NCI-H2227 (cell line): ENCODE data around the gene GFPT2.
A peak's percentile ranks its signal among the peaks of the same experiment; 100 is the strongest.

Source experiments
- DNase-seq: peaks from one replicate; lab custom pipeline; 2025; ENCODE audit not compliant: unreplicated experiment; lab: John Stamatoyannopoulos, UW

The GFPT2 gene

DNA sequence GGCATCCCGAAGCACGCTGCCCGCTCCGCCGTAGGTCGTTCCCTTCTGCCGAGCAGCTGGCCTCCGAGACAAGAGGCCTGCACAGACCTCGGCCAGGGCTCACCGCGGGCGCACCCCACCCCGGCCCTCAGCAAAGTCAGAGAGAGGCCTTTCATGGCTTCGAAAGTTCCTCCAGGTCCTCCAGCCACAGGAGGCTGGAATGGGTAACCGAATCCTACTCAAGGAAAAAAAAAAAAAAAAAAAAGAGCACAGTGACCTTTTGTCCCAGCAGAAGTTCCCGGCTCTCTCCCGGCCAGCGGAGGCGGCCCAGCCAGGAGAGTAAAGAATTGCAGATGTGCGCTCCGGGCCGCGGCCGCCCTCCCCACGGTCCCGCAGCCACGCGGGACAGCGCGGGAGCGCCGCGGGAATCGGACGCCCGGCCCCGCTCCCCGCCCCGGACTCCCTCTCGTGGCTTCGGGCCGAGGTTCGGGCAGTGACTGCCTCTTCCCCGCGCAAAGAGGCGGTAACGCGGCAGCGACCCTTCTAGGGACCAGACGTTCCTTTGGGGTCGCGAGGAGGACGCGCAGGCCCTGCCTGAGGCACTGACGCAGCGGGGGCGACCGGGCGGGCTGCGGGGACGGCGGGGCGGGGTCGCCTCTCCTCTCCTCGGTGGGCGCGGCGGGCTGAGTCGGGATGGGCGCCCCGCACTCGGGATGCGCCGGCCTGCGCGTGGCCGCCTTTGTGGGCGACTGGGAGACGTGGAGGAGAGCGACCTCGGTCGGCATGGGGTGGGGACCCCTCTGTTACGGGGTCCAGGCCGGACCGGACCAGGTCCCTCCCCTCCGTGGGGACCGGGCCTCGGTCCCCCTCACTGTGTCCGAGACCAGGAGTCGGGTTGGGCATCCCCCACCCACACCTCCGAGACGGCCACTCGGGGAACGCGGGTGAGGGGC is 754 bp downstream of the GFPT2 start:
- DNase-seq, result peak; percentile 20

DNA sequence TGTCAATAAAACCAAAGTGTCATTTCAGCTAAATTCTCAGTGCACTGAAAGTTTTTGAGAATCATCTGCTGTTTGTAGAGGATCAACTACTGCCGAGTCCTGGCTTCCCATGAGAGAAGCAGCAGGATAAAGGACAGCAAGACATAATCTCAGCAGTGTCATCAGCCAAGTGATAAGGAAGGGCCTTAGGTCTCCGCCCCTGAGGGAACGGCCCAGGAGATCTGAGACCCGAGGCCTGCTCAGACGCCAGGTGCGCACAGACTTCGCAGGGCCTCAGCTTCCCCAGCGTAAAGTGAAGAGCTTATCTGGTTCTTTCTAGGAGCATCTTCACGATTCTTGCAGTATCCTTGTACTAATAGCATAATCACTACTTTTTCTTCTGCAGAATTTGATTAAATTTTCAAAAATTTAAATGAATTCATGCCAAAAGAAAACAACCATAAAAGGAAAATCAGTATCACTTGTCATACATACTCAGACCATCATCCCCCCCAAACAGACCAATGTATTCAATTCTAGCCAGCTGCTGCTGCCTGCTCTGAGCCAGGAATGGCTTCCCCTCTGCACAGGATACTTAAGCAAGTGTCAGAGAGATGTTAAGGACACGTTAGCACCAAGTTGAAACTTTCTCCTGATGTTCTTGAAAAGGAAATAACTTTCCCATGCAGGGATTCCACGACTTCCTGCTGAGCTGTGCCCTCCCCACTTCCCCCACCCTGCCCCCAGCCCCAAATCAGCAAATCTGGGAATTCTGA is 2.2 kb downstream of the GFPT2 start:
- DNase-seq, result no peak

DNA sequence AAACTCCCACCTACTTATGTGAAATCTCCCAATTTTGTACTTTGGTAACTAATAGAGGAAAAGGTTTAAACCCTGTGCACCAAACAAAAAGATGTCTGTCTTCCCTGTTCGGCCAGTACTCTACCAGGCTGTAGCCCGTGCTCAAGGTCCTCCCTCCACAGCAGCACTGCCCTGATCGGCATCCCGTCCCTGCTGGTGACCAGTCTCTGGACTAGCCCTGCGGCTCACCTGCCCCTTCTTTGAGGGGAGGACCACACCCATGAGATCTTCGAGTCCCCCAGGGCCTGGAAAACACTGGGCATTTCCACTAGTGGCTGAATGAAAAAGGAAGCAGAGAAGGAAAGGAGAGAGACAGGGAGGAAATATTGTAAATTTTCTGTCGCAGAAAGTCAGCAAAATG is 2.8 kb downstream of the GFPT2 start:
- DNase-seq, result no peak

DNA sequence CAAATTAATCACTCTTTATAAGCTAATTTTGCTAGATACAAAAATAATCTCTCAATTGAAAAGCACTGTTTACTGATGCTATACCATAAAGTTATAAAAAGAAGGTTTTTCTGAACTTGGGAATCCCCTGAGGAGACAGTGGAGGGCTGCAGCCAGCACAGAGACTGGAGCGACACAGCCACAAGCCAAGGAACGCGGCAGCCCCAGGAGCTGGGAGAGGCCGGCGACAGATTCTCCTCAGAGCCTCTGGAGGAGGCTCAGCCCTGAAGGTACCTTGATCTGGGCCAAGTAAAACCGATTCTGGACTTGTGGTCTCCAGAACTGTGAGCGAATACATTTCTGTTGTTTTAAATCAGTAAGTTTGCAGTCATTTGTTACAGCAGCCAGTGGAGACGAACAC is 3.7 kb downstream of the GFPT2 start:
- no peak for DNase-seq

DNA sequence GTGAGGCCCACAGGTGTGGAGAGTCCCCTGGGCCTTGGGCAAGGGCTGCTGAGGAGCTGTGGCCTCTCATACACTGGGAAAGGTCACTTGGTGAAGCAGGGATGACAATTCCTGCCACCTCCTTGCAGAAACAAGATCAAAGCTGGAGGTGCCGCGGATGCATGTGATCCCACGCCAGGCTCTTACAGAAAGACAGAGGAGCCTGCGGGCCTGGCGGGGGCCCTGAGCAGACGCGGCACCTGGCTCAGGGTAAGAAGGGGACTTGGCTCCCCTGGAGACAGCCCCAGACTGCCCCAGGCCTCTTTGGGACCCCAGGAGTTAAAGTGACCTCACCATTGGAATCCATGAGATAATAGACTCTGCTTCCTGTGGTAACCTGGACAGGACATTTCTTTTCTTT is 4.8 kb downstream of the GFPT2 start:
- DNase-seq, result no peak

DNA sequence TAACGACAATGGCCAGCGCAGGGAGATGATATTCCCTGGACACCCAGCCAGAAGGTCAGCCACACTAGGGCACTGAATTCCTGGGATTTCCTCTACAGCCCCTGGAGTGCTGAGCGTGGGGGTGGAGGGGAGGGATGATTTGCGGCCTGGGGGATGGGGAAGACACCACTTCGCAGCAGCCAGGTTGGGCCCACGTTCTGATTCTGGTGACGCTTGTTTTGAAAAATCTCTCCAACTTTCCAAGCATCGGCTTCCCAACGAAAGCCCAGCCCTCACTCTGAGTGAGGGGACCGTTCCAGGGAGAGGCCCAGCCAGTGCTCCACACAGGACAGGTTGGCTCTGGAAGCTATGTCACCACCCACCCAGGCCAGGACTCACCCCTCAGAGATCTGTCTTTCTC is 5.4 kb downstream of the GFPT2 start:
- DNase-seq, result no peak

DNA sequence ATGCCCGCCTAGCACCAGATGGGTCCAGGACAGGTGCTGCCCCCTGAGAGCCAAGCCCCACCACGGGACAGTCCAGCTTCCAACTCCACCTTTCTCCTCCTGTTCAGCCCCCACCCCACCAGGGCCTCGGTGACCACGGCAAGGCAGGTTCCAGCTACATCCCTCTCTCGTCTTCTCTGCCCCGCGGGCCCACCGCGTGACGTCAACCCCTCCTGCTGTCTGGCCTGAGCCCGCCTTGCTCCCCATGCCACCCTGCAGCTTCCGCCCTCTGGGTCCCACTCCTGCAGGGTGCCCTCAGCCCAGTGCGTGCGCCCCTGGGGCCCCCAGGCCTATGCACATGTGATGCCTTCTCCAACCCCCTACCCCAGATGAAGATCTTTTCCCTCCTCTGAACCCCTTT is 6.8 kb downstream of the GFPT2 start:
- DNase-seq, result no peak

DNA sequence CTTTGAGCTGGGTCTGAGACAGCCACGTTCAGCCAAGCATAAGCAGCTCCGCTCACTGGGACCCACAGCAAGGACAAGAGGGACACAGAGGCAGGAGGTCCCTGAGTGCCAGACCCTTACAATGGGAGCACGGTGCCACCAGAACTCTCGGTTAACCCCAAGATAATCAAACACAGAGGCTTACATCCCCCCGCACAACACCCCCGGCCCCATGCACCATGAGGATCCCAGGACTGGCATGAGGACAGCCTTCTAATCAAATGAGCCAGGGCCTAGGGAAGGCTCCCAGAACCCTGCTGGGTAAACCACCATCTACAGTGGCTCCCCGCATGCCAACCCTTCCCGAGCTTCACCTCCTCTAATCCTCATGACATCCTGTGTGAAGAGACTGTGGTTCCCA is 7.4 kb downstream of the GFPT2 start:
- no peak for DNase-seq

DNA sequence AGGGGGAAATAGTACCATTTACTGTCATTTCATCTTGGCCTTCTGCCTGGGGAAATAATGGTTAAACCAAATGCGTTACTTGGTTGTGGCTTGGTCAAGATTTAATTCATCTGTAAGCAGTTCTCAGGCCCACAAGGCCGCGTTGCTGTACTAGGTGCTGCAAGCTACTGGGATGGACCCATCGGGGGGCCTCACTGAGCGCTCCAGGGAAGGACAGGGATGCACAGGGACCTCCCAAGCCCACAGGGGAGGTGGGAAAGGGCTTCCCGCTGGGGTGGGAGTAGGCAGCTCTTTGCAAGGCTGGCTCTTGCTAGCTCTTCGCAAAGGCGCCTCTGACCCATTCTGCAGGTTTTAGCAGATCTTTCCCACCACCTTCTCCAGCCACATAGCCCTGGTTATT is 8.0 kb downstream of the GFPT2 start:
- no peak for DNase-seq

DNA sequence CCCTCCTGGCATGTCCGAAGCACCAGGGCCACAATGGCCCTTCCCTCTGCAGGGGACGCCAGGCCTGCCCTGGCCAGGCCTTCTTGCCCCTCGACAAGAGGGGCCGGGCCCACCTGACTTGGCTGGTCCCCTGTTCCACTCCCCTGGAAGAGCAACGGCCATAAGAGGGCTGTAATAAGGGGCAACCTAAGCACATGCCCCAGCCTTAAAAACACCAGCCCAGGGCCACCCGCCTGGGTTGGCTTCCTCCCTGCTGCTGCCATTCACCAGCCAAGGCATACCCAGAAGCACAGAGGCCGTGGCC is 8.5 kb downstream of the GFPT2 start:
- no peak for DNase-seq

DNA sequence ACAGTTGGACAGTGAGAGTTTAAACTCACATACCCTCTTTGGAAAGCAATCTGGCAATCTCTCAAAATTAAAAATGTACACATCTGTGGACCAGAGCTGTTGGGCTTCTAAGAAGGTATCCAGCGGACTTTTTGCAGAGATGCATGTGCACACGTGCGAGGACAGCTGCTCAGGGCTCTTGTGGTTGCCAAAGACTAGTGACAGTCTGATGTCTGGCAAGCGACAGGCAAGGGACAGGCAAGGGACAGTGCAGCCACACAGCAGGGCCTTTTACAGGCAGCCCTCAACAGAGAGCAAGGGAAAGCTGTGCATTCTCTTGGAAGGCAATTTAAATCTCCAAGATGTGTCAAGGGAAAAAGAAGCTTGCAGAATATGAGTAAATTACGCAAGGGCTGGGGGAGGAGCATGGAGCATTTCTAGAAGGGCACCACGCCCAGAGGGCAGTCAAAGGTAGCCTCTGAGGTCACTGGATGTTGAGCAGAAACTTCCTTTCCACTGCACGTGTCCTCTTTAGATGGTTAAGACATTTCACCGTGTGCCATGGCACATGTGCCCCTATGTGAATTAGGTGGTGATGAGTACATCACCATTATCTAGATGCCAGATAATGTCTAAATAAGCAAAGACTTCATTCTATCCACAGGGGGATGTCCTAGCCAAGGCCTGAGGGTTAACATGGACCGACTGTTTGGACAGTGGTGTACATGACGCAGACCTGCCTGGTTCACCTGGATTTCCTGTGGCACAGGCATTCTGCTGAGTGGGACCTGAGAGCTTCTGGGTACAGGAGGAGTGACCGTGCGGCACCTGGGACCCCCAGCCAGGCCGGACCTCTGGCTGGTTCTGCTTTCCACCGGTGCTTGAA is 9.1 kb downstream of the GFPT2 start:
- DNase-seq, result no peak

DNA sequence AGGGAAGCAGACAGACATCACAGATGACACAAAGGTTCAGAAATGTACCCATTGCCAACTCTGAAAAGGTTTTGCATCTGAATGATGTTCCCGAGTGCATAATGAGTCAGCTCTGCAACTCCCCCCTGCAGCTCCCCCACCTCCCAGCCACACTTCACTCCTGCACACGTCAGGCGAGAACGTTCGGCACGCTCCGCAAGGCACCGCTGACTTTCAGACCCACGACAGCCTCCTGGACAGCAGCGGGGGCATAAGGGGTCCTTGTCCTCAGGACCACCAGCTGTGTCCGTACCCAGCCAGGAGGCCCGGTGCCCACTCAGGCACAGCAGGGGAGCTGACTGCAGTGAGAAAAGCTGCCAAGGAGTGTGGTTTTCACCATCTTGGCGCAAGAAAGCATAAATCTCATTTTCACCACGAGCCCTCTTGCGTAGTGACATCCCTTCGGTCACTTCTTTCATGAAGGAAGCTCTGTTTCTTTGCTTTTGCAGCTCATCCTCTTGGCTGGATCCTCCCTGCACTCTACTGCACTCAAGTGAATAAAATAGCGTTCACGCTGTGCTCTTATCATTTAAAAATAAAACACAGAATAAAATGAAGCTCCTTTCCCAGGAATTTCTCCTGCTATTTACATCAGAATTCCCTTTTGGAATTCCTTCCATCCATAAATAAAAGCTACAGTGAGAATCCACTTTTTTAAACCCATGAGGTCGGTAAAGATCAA is 9.9 kb downstream of the GFPT2 start:
- no peak for DNase-seq

DNA sequence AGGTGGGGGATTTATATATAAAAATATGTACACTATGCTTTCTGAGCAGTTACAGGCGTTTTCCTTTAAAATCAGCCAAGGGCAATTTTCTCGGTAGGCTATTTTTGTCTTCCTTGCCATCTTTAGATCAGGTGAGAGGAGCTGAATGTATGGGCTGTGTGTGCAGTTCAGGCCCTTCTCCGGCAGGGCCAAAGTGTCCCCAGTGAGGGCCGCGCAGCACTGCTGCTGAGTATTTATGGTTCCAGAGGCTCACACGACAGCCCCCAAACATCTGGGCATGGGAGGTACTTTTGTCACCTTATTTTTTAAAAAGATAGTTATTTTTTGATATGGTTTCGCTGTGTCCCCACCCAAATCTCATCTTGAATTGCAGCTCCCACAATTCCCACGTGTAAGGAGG is 11.5 kb downstream of the GFPT2 start:
- no peak for DNase-seq

DNA sequence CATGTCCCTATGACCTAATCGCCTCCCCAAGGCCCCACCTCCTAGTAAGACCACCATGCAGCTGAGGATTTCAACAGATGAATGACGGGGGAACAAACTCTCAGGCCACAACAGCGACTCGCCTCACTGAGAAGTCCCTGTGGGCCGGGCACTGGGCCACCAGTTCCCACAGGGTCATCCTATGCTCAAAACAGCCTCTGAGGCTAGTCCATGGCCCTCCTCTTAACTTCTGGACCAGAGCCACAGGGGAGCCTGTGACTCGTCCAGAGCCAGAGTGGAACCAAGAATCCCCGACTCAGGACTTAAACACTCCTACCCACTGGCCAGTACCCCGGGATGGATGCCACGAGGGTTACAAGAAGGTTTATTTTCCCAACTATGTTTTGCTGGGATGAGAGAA is 12.3 kb downstream of the GFPT2 start:
- DNase-seq, result no peak

DNA sequence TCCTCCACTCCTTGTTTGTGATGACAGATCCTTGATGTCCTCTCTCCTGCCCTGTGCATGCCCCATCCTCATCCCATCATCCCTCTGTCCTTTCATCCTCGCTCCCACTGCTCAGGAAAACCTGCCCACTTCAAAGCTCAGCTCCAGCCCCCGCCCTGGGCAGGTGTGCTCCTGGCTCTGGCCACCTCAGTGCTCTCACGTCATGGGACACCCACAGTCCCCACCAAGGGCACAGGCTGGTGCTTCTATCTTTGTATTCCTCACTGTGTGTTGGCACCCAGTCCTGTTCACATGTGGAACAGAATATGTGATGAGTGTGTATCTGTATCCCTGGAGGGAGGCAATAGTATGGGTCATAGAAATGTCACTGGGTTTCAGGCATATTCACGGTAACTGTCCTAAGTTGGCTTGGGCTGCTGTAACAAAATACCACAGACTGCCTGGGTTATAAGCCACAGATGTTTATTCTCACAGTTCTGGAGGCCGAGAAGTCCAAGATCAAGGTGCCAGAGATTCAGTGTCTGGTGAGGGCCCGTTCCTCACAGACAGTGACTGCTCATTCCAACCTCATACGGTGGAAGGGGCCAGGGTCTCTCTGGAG is 13.5 kb downstream of the GFPT2 start:
- no peak for DNase-seq

DNA sequence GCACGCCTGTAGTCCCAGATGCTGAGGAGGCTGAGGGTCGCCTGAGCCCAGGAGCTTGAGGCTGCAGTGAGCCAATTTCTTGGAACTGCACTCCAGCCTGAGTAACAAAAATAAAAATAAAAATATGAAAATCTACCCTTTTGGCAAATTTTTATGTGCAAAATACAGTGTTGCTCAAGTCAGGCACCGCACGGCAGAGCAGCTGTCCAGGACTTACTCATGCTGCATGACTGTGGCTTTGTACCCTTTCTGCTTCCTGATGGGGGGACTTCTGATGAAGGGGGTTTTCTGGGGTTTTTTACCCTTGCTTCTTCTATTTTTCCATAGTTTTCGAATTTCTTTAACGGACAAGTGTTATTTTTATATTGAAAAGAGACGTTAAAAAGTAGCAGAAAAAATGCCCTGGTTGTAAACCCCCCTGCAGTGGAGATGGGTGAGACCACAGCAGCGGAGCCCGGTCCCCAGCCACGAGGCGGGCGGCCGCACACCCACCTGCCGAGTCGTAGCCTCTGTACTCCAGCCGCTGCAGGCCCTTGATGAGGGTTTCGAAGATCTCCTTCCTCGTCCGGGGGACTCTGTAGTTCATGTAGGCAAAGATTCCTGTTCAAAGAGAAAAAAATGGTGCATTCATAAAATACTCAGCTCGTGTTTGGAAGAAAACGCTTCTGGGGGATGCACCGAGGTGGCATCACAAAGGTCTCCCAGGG is 15.0 kb downstream of the GFPT2 start:
- no peak for DNase-seq

DNA sequence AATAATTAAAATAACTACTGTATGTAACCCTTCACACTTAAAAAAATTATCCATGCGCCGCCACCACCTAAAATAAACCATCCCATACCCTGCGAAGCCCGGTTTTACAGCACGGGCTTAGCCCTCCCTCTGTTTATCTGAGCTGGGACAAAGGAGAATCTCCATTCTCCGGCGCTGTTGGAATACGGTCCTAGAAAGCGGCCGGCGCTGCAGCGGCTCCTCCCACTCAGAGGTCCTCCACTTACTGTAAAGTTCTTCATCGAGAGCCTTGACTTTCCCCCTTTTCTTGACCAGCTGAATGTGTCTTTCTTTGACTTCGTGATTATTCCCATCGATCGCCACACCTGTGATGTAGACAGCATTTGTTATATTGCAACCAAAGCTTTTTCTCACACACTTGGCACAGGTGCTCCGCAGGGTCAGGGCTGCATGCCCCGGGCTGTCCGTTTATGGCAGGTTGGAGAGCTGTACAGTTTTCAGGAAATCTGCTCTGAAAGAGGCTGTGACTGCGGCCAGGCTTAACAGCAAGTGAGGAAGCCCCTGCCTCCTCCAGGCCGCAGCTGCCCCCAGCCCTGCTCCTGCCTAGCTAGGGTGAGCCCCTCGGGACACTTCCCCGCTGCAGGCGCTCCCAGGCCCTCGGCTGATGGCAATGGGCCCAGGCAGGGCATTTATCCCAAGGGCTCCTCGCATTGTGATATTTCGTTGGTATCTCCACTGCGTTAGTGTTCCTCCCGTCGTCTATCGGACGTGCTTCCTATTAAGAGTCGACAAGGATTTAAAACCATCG is 16.7 kb downstream of the GFPT2 start:
- no peak for DNase-seq

DNA sequence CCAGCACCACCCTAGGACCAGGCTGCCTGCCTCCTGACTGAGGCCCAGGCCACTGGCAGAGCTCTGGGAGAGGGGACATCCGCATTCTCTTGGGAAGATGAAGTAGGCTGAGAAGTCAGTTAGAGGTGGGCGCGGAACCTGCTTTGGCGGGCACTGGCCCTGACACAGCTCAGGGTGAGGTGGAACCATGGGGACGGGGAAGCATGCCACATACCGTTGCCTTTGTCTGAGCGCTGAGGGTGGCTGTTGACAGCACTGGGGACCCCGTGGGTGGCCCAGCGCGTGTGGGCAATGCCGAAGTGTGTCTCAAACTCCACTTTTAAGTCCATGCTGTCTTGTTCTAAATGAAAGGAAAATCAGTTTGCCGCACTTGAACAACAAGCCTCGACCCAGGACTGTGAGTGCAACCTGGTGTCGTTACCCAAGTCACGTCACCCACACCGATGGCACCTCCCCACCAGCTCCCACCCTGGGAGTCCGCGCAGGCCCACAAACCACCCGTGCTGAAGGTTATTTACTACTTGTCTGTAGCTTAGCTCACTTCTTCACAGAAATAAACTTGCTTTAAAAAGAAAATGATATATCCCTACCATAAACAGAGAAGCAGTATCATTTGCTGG is 17.4 kb downstream of the GFPT2 start:
- DNase-seq, result no peak
